GM12878 (cell line): Measurements from ENCODE around the gene HMGN4. TPM values are rescaled to one million over a fixed set of nuclear protein-coding genes. Genes with fewer than 3 reads are reported as not detected.
A peak's percentile ranks its signal among the peaks of the same experiment; 100 is the strongest.

Experiments
- BCL11A ChIP-seq: IDR thresholded peaks from 2 replicates; pipeline ENCODE4 v1.6.1; 2011; ENCODE audit warnings: low read depth, low read length
- CEBPB ChIP-seq, 2 experiments: fragments of 150-350 bp in 1 of 2; IDR thresholded peaks; 2 replicates each; pipeline ENCODE4 v1.6.1; 2012 to 2014; ENCODE audit warnings: low read depth in 2 of 2, low read length in 2 of 2, borderline replicate concordance in 1 of 2, inconsistent platforms in 1 of 2
- E4F1 ChIP-seq: fragments of 450-650 bp; IDR thresholded peaks from 2 replicates; pipeline ENCODE4 v1.6.1; 2018; ENCODE audit warnings: borderline replicate concordance, mild to moderate bottlenecking; ENCODE audit not compliant: partially characterized antibody
- GABPA ChIP-seq: IDR thresholded peaks from 2 replicates; pipeline ENCODE4 v1.6.1; 2014; ENCODE audit warnings: antibody characterized with exemption, low read depth, mild to moderate bottlenecking, inconsistent platforms
- NBN ChIP-seq: fragments of 450-650 bp; IDR thresholded peaks from 2 replicates; pipeline ENCODE4 v1.6.1; 2016
- PBX3 ChIP-seq: IDR thresholded peaks from 2 replicates; pipeline ENCODE4 v1.6.1; 2011; ENCODE audit warnings: mild to moderate bottlenecking, low read depth, low read length, moderate library complexity; ENCODE audit not compliant: insufficient replicate concordance
- RB1 ChIP-seq: fragments of 450-650 bp; formaldehyde crosslinking; IDR thresholded peaks from 2 replicates; pipeline ENCODE4 v1.6.1; 2017; ENCODE audit warnings: mild to moderate bottlenecking, borderline replicate concordance
- REST ChIP-seq: IDR thresholded peaks from 2 replicates; pipeline ENCODE4 v1.6.1; 2012; ENCODE audit warnings: mild to moderate bottlenecking, low read depth, low read length
- SIX5 ChIP-seq: IDR thresholded peaks from 2 replicates; pipeline ENCODE4 v1.6.1; 2011; ENCODE audit warnings: mild to moderate bottlenecking, low read depth, low read length, moderate library complexity; ENCODE audit not compliant: severe bottlenecking
- SMC3 ChIP-seq: IDR thresholded peaks from 2 replicates; pipeline ENCODE4 v1.6.1; 2011; ENCODE audit warnings: low read length, improper control_type of control experiment, borderline replicate concordance
- SREBF2 ChIP-seq: IDR thresholded peaks from 2 replicates; pipeline ENCODE4 v1.6.1; 2012; ENCODE audit warnings: mild to moderate bottlenecking, low read length
- polyA plus RNA-seq, 11 experiments: library from polyadenylated mRNA; depleted of rRNA in 4 of 11; unstranded in 6 of 11; stranded (reverse) in 5 of 11; fragments of >200 nt; fragmentation: Nextera tagmentation in 4 of 11; fragmentation: Illumina TruSeq in 1 of 11; extraction: Ambion mirVana in 4 of 11; extraction: Trizol in 1 of 11; gene quantifications; 1 replicate in 1 of 11; 2 replicates in 10 of 11; pipeline versions ENCODE4 v1.2.1 to v1.2.3, GENCODE V29; 2011 to 2016; ENCODE audit warnings: inconsistent platforms in 2 of 11, missing spikeins in 2 of 11, low read depth in 1 of 11
- total RNA-seq, 4 experiments: library from RNA; depleted of rRNA in 3 of 4; stranded (reverse); fragments of >200 nt in 3 of 4; fragmentation: Illumina TruSeq in 1 of 4; extraction: Trizol in 1 of 4; gene quantifications; 2 replicates each; pipeline versions ENCODE4 v1.2.1 to v1.2.3, GENCODE V29; 2013 to 2021
- TF ChIP-seq, protein P1 (sequence below): IDR thresholded peaks from 2 replicates; pipeline ENCODE4 v1.6.1; 2012; ENCODE audit warnings: low read depth, low read length, improper control_type of control experiment
- TF ChIP-seq, protein P2 (sequence below): fragments of 450-650 bp; formaldehyde crosslinking; IDR thresholded peaks from 2 replicates; pipeline ENCODE4 v1.4.0; 2020; ENCODE audit warnings: mild to moderate bottlenecking, moderate library complexity
- TF ChIP-seq, protein P3 (sequence below): fragments of 450-650 bp; conservative IDR thresholded peaks from 2 replicates; pipeline ENCODE4 v1.6.1; 2017; ENCODE audit warnings: mild to moderate bottlenecking, moderate library complexity

HMGN4 gene
- total and polyA plus RNA-seq, 10 of the 15 experiments (the other 5 are each of a cell fraction or from before 2014, with no cell fraction given), result 26.7 to 99.1 (median 76.7) TPM

DNA sequence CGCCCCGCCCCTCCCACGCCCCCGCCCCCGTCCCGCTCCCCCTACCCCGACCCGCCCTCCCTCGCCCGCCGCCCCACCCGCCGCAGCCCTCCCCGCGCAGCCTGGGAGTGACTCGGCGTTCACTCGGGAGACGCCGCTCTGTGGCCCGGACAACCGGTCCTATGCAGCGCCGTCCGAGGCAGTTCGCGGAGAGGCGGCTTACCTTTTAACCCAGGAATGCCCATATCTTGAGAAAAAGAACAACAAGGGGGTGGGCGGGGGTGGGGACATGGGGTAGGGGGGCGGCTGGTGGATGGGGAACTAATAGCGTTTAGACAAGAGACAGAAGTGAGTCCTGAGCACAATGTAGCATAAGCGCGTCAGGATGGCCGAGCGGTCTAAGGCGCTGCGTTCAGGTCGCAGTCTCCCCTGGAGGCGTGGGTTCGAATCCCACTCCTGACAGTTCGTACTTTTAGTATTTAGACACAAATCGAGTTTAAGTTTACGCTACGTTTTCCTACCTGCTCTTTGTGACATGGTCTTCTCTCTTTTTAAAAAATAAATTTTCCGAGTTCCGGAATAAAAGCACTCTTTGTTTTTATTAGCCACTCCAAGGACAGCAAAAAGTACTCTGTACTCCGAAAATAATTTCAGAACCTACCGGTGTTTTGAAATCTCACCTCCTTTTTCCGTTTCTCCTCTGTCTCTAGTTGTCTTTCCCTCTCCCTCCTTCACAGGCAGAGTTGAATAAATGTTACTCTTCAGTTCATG is 17.1 kb upstream of the HMGN4 start (continued):
- TF ChIP-seq PBX3 (no peak), CEBPB (IDR thresholded peaks at IDR 0.05; ENCODE audit: borderline replicate concordance in 1 of 2, low read depth in 2 of 2, low read length in 2 of 2) (no peak), BCL11A (no peak), SIX5 (no peak), REST (no peak), NBN (no peak; the same call in 1 of the 2 replicates), SREBF2 (peak; percentile 89), SMC3 (no peak), GABPA (0 out of 2 replicates have a peak, but pooled peaks have one; percentile 5), E4F1 (no peak), RB1 (peak; percentile 27; the same call in 1 of the 2 replicates)
- TF ChIP-seq, protein P1, sequence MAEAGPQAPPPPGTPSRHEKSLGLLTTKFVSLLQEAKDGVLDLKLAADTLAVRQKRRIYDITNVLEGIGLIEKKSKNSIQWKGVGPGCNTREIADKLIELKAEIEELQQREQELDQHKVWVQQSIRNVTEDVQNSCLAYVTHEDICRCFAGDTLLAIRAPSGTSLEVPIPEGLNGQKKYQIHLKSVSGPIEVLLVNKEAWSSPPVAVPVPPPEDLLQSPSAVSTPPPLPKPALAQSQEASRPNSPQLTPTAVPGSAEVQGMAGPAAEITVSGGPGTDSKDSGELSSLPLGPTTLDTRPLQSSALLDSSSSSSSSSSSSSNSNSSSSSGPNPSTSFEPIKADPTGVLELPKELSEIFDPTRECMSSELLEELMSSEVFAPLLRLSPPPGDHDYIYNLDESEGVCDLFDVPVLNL, result no peak
- TF ChIP-seq, protein P2, sequence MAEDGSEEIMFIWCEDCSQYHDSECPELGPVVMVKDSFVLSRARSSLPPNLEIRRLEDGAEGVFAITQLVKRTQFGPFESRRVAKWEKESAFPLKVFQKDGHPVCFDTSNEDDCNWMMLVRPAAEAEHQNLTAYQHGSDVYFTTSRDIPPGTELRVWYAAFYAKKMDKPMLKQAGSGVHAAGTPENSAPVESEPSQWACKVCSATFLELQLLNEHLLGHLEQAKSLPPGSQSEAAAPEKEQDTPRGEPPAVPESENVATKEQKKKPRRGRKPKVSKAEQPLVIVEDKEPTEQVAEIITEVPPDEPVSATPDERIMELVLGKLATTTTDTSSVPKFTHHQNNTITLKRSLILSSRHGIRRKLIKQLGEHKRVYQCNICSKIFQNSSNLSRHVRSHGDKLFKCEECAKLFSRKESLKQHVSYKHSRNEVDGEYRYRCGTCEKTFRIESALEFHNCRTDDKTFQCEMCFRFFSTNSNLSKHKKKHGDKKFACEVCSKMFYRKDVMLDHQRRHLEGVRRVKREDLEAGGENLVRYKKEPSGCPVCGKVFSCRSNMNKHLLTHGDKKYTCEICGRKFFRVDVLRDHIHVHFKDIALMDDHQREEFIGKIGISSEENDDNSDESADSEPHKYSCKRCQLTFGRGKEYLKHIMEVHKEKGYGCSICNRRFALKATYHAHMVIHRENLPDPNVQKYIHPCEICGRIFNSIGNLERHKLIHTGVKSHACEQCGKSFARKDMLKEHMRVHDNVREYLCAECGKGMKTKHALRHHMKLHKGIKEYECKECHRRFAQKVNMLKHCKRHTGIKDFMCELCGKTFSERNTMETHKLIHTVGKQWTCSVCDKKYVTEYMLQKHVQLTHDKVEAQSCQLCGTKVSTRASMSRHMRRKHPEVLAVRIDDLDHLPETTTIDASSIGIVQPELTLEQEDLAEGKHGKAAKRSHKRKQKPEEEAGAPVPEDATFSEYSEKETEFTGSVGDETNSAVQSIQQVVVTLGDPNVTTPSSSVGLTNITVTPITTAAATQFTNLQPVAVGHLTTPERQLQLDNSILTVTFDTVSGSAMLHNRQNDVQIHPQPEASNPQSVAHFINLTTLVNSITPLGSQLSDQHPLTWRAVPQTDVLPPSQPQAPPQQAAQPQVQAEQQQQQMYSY (CRISPR knock-in tag), result no peak
- TF ChIP-seq, protein P3, sequence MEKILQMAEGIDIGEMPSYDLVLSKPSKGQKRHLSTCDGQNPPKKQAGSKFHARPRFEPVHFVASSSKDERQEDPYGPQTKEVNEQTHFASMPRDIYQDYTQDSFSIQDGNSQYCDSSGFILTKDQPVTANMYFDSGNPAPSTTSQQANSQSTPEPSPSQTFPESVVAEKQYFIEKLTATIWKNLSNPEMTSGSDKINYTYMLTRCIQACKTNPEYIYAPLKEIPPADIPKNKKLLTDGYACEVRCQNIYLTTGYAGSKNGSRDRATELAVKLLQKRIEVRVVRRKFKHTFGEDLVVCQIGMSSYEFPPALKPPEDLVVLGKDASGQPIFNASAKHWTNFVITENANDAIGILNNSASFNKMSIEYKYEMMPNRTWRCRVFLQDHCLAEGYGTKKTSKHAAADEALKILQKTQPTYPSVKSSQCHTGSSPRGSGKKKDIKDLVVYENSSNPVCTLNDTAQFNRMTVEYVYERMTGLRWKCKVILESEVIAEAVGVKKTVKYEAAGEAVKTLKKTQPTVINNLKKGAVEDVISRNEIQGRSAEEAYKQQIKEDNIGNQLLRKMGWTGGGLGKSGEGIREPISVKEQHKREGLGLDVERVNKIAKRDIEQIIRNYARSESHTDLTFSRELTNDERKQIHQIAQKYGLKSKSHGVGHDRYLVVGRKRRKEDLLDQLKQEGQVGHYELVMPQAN, result 0 out of 2 replicates have a peak, but pooled peaks have one; percentile 48
